Measurements from ENCODE around the gene GABRB1. TPM values are rescaled to one million over a fixed set of nuclear protein-coding genes. Genes with fewer than 3 reads are reported as not detected.

GABRB1 gene
- total and polyA plus RNA-seq, 2 experiments from 2014 or later = 0.26 to 0.97 TPM

DNA sequence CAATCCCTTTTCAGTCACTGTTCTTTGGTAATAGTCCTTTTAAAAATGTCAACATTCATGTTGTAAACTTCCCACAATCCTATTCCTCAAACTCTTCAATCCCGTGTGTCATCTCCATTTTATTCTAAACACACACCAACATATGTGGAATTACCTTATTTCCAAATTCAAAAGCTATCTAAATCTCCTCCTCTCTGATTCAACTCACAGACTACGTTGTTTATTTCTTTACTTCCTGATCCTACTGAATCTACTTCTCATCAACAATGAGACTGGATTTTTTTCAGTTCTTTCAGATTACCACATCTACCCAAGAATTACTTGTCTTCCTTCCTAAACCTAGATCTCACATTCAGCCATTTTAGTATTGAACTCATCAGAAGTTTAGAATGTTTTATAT lies 188.2 kb downstream of the GABRB1 start:
- H3K36me3 Mint-ChIP-seq (ENCODE audit: low read depth) = no peaks in the 10 kb centered on the region
- H3K36me3 ChIP-seq (ENCODE audit: insufficient read depth) = no peaks in the 10 kb centered on the region
- no peak for TF ChIP-seq ZNF114 (CRISPR knock-in tag; IDR thresholded peaks at IDR 0.05)
- TF ChIP-seq, protein P1, sequence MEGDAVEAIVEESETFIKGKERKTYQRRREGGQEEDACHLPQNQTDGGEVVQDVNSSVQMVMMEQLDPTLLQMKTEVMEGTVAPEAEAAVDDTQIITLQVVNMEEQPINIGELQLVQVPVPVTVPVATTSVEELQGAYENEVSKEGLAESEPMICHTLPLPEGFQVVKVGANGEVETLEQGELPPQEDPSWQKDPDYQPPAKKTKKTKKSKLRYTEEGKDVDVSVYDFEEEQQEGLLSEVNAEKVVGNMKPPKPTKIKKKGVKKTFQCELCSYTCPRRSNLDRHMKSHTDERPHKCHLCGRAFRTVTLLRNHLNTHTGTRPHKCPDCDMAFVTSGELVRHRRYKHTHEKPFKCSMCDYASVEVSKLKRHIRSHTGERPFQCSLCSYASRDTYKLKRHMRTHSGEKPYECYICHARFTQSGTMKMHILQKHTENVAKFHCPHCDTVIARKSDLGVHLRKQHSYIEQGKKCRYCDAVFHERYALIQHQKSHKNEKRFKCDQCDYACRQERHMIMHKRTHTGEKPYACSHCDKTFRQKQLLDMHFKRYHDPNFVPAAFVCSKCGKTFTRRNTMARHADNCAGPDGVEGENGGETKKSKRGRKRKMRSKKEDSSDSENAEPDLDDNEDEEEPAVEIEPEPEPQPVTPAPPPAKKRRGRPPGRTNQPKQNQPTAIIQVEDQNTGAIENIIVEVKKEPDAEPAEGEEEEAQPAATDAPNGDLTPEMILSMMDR (conservative IDR thresholded peaks at IDR 0.05; ENCODE audit: low read depth in 2 of 2) = no peak
- TF ChIP-seq, protein P2, sequence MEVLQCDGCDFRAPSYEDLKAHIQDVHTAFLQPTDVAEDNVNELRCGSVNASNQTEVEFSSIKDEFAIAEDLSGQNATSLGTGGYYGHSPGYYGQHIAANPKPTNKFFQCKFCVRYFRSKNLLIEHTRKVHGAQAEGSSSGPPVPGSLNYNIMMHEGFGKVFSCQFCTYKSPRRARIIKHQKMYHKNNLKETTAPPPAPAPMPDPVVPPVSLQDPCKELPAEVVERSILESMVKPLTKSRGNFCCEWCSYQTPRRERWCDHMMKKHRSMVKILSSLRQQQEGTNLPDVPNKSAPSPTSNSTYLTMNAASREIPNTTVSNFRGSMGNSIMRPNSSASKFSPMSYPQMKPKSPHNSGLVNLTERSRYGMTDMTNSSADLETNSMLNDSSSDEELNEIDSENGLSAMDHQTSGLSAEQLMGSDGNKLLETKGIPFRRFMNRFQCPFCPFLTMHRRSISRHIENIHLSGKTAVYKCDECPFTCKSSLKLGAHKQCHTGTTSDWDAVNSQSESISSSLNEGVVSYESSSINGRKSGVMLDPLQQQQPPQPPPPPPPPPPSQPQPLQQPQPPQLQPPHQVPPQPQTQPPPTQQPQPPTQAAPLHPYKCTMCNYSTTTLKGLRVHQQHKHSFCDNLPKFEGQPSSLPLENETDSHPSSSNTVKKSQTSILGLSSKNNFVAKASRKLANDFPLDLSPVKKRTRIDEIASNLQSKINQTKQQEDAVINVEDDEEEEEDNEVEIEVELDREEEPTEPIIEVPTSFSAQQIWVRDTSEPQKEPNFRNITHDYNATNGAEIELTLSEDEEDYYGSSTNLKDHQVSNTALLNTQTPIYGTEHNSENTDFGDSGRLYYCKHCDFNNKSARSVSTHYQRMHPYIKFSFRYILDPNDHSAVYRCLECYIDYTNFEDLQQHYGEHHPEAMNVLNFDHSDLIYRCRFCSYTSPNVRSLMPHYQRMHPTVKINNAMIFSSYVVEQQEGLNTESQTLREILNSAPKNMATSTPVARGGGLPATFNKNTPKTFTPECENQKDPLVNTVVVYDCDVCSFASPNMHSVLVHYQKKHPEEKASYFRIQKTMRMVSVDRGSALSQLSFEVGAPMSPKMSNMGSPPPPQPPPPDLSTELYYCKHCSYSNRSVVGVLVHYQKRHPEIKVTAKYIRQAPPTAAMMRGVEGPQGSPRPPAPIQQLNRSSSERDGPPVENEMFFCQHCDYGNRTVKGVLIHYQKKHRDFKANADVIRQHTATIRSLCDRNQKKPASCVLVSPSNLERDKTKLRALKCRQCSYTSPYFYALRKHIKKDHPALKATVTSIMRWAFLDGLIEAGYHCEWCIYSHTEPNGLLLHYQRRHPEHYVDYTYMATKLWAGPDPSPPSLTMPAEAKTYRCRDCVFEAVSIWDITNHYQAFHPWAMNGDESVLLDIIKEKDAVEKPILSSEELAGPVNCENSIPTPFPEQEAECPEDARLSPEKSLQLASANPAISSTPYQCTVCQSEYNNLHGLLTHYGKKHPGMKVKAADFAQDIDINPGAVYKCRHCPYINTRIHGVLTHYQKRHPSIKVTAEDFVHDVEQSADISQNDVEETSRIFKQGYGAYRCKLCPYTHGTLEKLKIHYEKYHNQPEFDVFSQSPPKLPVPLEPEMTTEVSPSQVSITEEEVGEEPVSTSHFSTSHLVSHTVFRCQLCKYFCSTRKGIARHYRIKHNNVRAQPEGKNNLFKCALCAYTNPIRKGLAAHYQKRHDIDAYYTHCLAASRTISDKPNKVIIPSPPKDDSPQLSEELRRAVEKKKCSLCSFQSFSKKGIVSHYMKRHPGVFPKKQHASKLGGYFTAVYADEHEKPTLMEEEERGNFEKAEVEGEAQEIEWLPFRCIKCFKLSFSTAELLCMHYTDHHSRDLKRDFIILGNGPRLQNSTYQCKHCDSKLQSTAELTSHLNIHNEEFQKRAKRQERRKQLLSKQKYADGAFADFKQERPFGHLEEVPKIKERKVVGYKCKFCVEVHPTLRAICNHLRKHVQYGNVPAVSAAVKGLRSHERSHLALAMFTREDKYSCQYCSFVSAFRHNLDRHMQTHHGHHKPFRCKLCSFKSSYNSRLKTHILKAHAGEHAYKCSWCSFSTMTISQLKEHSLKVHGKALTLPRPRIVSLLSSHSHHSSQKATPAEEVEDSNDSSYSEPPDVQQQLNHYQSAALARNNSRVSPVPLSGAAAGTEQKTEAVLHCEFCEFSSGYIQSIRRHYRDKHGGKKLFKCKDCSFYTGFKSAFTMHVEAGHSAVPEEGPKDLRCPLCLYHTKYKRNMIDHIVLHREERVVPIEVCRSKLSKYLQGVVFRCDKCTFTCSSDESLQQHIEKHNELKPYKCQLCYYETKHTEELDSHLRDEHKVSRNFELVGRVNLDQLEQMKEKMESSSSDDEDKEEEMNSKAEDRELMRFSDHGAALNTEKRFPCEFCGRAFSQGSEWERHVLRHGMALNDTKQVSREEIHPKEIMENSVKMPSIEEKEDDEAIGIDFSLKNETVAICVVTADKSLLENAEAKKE (CRISPR knock-in tag; IDR thresholded peaks at IDR 0.05) = no peak
- TF ChIP-seq STAT1 (IDR thresholded peaks at IDR 0.05; ENCODE audit: unreplicated experiment) = no peak
- TF ChIP-seq, protein P3, sequence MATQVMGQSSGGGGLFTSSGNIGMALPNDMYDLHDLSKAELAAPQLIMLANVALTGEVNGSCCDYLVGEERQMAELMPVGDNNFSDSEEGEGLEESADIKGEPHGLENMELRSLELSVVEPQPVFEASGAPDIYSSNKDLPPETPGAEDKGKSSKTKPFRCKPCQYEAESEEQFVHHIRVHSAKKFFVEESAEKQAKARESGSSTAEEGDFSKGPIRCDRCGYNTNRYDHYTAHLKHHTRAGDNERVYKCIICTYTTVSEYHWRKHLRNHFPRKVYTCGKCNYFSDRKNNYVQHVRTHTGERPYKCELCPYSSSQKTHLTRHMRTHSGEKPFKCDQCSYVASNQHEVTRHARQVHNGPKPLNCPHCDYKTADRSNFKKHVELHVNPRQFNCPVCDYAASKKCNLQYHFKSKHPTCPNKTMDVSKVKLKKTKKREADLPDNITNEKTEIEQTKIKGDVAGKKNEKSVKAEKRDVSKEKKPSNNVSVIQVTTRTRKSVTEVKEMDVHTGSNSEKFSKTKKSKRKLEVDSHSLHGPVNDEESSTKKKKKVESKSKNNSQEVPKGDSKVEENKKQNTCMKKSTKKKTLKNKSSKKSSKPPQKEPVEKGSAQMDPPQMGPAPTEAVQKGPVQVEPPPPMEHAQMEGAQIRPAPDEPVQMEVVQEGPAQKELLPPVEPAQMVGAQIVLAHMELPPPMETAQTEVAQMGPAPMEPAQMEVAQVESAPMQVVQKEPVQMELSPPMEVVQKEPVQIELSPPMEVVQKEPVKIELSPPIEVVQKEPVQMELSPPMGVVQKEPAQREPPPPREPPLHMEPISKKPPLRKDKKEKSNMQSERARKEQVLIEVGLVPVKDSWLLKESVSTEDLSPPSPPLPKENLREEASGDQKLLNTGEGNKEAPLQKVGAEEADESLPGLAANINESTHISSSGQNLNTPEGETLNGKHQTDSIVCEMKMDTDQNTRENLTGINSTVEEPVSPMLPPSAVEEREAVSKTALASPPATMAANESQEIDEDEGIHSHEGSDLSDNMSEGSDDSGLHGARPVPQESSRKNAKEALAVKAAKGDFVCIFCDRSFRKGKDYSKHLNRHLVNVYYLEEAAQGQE (IDR thresholded peaks at IDR 0.05; ENCODE audit: unreplicated experiment) = no peak
- no peak for TF ChIP-seq EZH2 (IDR thresholded peaks at IDR 0.05; ENCODE audit: low read depth, unreplicated experiment)
- no peak for TF ChIP-seq EZH2phosphoT487 (IDR thresholded peaks at IDR 0.05; ENCODE audit: unreplicated experiment)
- no peak for TF ChIP-seq POLR2AphosphoS5 (IDR thresholded peaks at IDR 0.05; ENCODE audit: low read depth)
- TF ChIP-seq NANOG (IDR thresholded peaks at IDR 0.05; ENCODE audit: borderline replicate concordance) = no peak
- TF ChIP-seq JUNB (IDR thresholded peaks at IDR 0.05; ENCODE audit: unreplicated experiment) = no peak
- TF ChIP-seq, protein P4, sequence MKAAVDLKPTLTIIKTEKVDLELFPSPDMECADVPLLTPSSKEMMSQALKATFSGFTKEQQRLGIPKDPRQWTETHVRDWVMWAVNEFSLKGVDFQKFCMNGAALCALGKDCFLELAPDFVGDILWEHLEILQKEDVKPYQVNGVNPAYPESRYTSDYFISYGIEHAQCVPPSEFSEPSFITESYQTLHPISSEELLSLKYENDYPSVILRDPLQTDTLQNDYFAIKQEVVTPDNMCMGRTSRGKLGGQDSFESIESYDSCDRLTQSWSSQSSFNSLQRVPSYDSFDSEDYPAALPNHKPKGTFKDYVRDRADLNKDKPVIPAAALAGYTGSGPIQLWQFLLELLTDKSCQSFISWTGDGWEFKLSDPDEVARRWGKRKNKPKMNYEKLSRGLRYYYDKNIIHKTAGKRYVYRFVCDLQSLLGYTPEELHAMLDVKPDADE (IDR thresholded peaks at IDR 0.05) = no peak
- no peak for TF ChIP-seq CREB1 (CRISPR knock-in tag; IDR thresholded peaks at IDR 0.05; ENCODE audit: low read depth)
- no peak for TF ChIP-seq ZNF331 (CRISPR knock-in tag; IDR thresholded peaks at IDR 0.05; ENCODE audit: low read depth)
- H3K4me3 ChIP-seq = no peak overlapping the region
- no peaks in the 10 kb centered on the region for H3F3A ChIP-seq (replicated peaks; ENCODE audit: low read depth)
- no peaks in the 10 kb centered on the region for H3K9me3 Mint-ChIP-seq
- H4K20me1 ChIP-seq (replicated peaks; ENCODE audit: insufficient read depth) = no peaks in the 10 kb centered on the region
- H3K4me3 Mint-ChIP-seq = no peak overlapping the region
- no peaks in the 10 kb centered on the region for H3K79me2 ChIP-seq (replicated peaks; ENCODE audit: insufficient read depth)
- H3K27ac ChIP-seq (ENCODE audit: low read depth) = no peak overlapping the region
- no peaks in the 10 kb centered on the region for H3K27me3 Mint-ChIP-seq (ENCODE audit: insufficient read depth, low read depth, poor library complexity)
- H3K27me3 ChIP-seq (ENCODE audit: insufficient read depth) = no peaks in the 10 kb centered on the region
- H3K9me2 ChIP-seq (ENCODE audit: insufficient read depth) = 0 out of 2 replicates have a peak, but pooled peaks cover 6% of the 10 kb centered on the region
- no peak overlapping the region for H3K27ac Mint-ChIP-seq
- no peaks in the 10 kb centered on the region for H3K4me1 ChIP-seq (ENCODE audit: insufficient read depth)
- no peak overlapping the region for H2AFZ ChIP-seq
- no peak overlapping the region for H3K4me2 ChIP-seq
- DNase-seq (ENCODE audit: low spot score) (no peak), ATAC-seq (no peak)
- H3K4me1 Mint-ChIP-seq = no peaks in the 10 kb centered on the region

All from GM23338 (cell line).